Spinal cord (tissue), 10 donors: ENCODE data around the gene ING3. TPM values are rescaled to one million over a fixed set of nuclear protein-coding genes. Genes with fewer than 3 reads are reported as not detected.

ENCODE experiments used
- DNase-seq, 6 donors: peaks; one replicate each; pipeline versions ENCODE4 v3.0.0 to v3.0.0-alpha.2; 2013 to 2015; ENCODE audit warnings: low spot score in 6 of 6, low read depth in 4 of 6
- H3K27ac ChIP-seq: one replicate; pipeline ENCODE4 v1.5.1; 2013; ENCODE audit warnings: low read depth, low read length, control low read depth
- H3K27me3 ChIP-seq: one replicate; pipeline ENCODE4 v1.6.1; 2013; ENCODE audit warnings: low read length; ENCODE audit not compliant: control insufficient read depth, insufficient read depth
- H3K36me3 ChIP-seq: one replicate; pipeline ENCODE4 v1.6.1; 2013; ENCODE audit warnings: low read length; ENCODE audit not compliant: control insufficient read depth, insufficient read depth
- H3K4me1 ChIP-seq: one replicate; pipeline ENCODE4 v1.6.1; 2013; ENCODE audit warnings: low read length; ENCODE audit not compliant: control insufficient read depth, insufficient read depth
- H3K4me3 ChIP-seq: one replicate; pipeline ENCODE4 v1.5.1; 2013; ENCODE audit warnings: low read depth, low read length, control low read depth
- H3K9me3 ChIP-seq: one replicate; pipeline ENCODE4 v1.6.1; 2013; ENCODE audit warnings: low read length; ENCODE audit not compliant: control insufficient read depth, insufficient read depth
- WGBS: methylation state at CpG from one replicate; pipeline ENCODE4 v1.1.5; 2013; ENCODE audit warnings: missing lambda C conversion rate; ENCODE audit not compliant: insufficient coverage; 5-methylcytosine and 5-hydroxymethylcytosine counted together
- polyA plus RNA-seq, 2 donors: library from polyadenylated mRNA; unstranded; fragments of 120-200 nt; gene quantifications; one replicate each; pipeline ENCODE4 v1.2.1, GENCODE V29; 2013; ENCODE audit not compliant: insufficient read length in 2 of 2
- total RNA-seq, 2 donors: library from RNA; depleted of rRNA in 1 of 2; stranded (reverse); fragments of 120-200 nt in 1 of 2; fragments of >200 nt in 1 of 2; gene quantifications; one replicate each; pipeline versions ENCODE4 v1.2.3 to v1.2.4, GENCODE V29; 2013 to 2014
- donor health status: healthy.

Gene ING3
- total and polyA plus RNA-seq, 4 donors = 25.8 to 40.3 (median 31.8) TPM

- no peak for DNase-seq
- 86% methylated on average over 1 of the region's 2 CpGs for WGBS
- Histone ChIP-seq H3K9me3 (no peaks in the 10 kb centered on the region), H3K27me3 (no peaks in the 10 kb centered on the region), H3K27ac (no peak overlapping the region), H3K4me3 (no peak overlapping the region), H3K4me1 (peaks cover 4% of the 10 kb centered on the region), H3K36me3 (no peaks in the 10 kb centered on the region)
Observed at GRCh38 chr7:120986650-120987049, 36.1 kb downstream of the ING3 start.

- Histone ChIP-seq H3K4me3 (peak overlapping the region; percentile 65), H3K27me3 (no peaks in the 10 kb centered on the region), H3K9me3 (no peaks in the 10 kb centered on the region), H3K36me3 (no peaks in the 10 kb centered on the region), H3K4me1 (peaks cover 4% of the 10 kb centered on the region), H3K27ac (no peak overlapping the region)
- DNase-seq = no peak
- WGBS = 0% methylated on average over 1 of the region's 3 CpGs
Observed at GRCh38 chr7:120987280-120987679, 36.7 kb downstream of the ING3 start.

GRCh38 chr7:120987683-120988590 lies 37.4 kb downstream of the ING3 start:
- Histone ChIP-seq H3K4me1 (peaks cover 4% of the 10 kb centered on the region), H3K27ac (peak overlapping the region; percentile 82), H3K9me3 (no peaks in the 10 kb centered on the region), H3K36me3 (no peaks in the 10 kb centered on the region), H3K27me3 (no peaks in the 10 kb centered on the region), H3K4me3 (peak overlapping the region; percentile 65)
- WGBS = 1% methylated on average over 8 of the region's 12 CpGs
- peak; percentile 65 to 91 (median 68) for DNase-seq

GRCh38 chr7:120988591-120989256 lies 38.1 kb downstream of the ING3 start, which contains the start of gene CPED1:
Gene CPED1 (plus strand): TSS chr7:120988711. CDS start chr7:120989622, 911 bp downstream.
- 1% methylated on average over 25 of the region's 27 CpGs for WGBS
- Histone ChIP-seq H3K27me3 (no peaks in the 10 kb centered on the region), H3K4me1 (peaks cover 4% of the 10 kb centered on the region), H3K9me3 (no peaks in the 10 kb centered on the region), H3K36me3 (no peaks in the 10 kb centered on the region), H3K4me3 (peak within 1 kb of the TSS; percentile 65), H3K27ac (peak within 1 kb of the TSS; percentile 82)
- DNase-seq = peak in 3 of 6 donors; percentile 37 to 73 (median 61)

- no peaks in the 10 kb centered on the region for H3K9me3 ChIP-seq
- peak overlapping the region; percentile 65 for H3K27ac ChIP-seq
Observed at GRCh38 chr7:120989257-120990220, 39.0 kb downstream of the ING3 start.

GRCh38 chr7:120990468-120991118 lies 40.0 kb downstream of the ING3 start:
- no peaks in the 10 kb centered on the region for H3K36me3 ChIP-seq
- H3K4me1 ChIP-seq = peaks cover 4% of the 10 kb centered on the region
- H3K4me3 ChIP-seq = peak overlapping the region; percentile 65
- no peaks in the 10 kb centered on the region for H3K27me3 ChIP-seq
- H3K9me3 ChIP-seq = no peaks in the 10 kb centered on the region
- WGBS = 100% methylated on average over 1 of the region's 6 CpGs
- H3K27ac ChIP-seq = peak overlapping the region; percentile 65
- DNase-seq = peak in 1 of 6 donors; percentile 17

More at GRCh38 chr7:120989257-120990220, 39.0 kb downstream of the ING3 start:
- no peaks in the 10 kb centered on the region for H3K27me3 ChIP-seq
- H3K4me3 ChIP-seq = peak overlapping the region; percentile 65
- no peaks in the 10 kb centered on the region for H3K36me3 ChIP-seq
- WGBS = 51% methylated on average over 10 of the region's 15 CpGs
- DNase-seq = no peak
- H3K4me1 ChIP-seq = peaks cover 4% of the 10 kb centered on the region

GRCh38 chr7:120991161-120991560 lies 40.6 kb downstream of the ING3 start:
- peaks cover 4% of the 10 kb centered on the region for H3K4me1 ChIP-seq
- H3K27me3 ChIP-seq = no peaks in the 10 kb centered on the region
- no peaks in the 10 kb centered on the region for H3K36me3 ChIP-seq
- no peak for DNase-seq
- WGBS = no CpG with 5 or more reads among the region's 1 CpG
- H3K4me3 ChIP-seq = peak overlapping the region; percentile 65
- H3K27ac ChIP-seq = no peak overlapping the region
- H3K9me3 ChIP-seq = no peaks in the 10 kb centered on the region

GRCh38 chr7:120991581-120991980 lies 41.0 kb downstream of the ING3 start:
- Histone ChIP-seq H3K4me1 (peaks cover 4% of the 10 kb centered on the region), H3K27ac (no peak overlapping the region), H3K36me3 (no peaks in the 10 kb centered on the region), H3K4me3 (peak overlapping the region; percentile 65), H3K27me3 (no peaks in the 10 kb centered on the region), H3K9me3 (no peaks in the 10 kb centered on the region)
- no peak for DNase-seq
- WGBS = no CpG with 5 or more reads among the region's 2 CpGs
